GM21723 (cell line): ENCODE results near the gene CDH5.
"Not testable (repeated sequence)": the region's sequence is repeated elsewhere in the genome, so short reads cannot be mapped to it uniquely, and the experiment has no call there.

Experiments
- ATAC-seq: cut with Tn5 transposase; IDR thresholded peaks from one replicate; pipeline ENCODE4 v1.9.1; 2021; ENCODE audit warnings: mild to moderate bottlenecking, moderate library complexity; ENCODE audit not compliant: unreplicated experiment

CDH5 gene

GRCh38 chr16:66366433-66367299, at the start of gene CDH5:
CDH5 (plus strand) TSS chr16:66366691; CDS start chr16:66379338, 12,647 bp downstream.
- ATAC-seq, result no peak

DNA sequence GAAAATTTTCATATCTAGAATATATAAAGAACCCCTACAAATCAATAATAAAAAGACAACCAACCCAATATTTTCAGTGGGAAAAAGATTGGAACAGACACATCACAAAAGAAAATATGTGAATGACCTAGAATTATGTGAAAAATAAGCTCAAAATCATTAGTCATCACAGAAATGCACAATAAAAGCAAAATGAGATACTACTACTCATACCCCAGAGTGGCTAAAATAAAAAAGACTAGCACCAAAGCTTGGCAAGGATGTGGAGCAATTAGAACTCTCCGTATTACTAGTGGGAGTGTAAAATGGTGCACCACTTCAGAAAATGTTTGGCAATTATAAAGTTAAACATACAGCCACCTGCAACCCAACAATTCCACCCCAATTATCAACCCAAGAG, 48.0 kb upstream of the CDH5 start:
- ATAC-seq, result no peak

DNA sequence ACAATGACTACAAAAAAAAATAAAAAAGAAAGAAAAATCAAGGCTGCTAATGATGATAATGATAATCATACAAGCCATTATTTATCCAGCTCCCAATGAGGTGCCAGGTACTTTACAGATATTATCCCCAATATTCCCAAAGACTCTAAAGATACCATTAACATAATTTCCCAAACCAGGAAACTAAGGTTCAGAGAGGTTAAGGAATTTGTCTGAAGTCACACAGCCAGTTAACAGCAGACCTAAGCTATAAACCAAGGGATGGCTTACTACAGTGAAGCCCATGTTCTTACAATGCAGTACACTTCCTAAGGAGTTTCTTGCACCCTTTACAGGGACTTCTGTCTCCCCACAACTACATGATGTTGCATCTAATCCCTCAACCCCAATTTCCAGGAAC, 45.7 kb upstream of the CDH5 start:
- no peak for ATAC-seq

DNA sequence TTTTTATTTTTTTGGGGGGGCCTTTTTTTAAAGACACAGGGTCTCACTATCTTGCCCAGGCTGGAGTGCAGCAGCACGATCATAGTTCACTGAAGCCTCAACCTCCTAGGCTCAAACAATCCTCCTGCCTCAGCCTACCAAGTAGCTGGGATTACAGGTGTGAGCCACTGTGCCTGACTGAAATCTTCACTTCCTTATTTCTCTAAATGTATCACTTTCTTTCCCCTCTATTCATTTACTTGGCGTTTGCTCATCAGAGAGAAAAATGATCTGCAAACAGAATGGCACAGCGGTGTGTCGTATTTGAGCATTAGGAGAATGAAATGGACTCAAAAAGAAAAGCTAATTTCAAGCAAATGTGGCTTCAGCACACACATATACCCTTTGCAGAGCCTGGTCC, 44.3 kb upstream of the CDH5 start:
- ATAC-seq, result no peak

GRCh38 chr16:66324815-66325515, 41.5 kb upstream of the CDH5 start:
- ATAC-seq, result no peak

DNA sequence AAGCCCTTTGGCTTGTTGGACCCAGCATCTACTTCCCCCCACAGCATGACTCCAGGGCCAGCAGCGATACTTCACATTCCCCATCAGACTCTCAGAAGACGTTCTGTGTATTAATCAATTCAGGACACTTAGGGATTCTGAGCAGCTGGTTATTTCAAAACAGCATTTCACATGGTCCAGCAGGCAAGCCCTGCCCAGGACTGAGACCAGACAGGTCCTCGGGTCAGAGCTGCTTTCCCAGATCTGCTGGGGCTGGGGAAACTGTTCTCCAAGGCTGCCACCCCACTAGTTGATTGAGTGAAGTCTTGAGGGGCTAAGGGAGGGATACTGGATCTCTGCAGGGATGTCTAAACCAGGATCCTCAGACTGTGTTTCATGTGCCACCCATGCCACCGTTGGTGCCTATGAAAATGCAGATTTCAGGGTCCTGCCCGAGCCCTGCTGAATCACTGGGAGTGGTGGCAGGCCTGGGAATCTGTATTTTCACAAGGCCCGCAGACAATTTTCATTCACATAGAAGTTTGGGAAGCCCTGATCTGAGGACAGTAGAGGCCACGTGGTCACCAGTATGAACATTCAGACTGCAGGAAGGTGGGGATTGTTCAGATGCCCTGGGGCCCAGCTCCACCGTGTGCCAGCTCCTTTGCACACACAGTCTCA, 40.6 kb upstream of the CDH5 start:
- ATAC-seq, result no peak

- no peak for ATAC-seq
These were observed 39.4 kb upstream of the CDH5 start for GRCh38 chr16:66326991-66327513.

DNA sequence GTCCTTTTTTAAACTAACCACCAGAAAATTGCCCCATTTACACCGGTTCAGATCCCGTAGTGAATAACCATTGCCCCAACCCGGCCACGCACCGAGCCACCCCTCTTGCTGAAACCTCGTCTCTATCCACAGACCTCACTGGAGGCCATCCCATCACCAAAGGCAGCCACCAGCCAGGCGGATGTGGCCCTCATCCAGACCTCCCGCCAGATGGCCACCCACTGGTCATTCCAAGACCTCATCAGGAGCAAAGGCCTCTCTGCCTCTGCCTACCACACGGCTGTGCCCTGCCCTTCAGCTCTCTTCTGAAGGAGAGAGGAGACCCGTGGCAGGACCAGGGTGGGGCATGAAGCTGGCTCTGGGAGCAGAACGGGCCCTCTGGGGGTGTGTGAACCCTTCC, 38.2 kb upstream of the CDH5 start:
- no peak for ATAC-seq

DNA sequence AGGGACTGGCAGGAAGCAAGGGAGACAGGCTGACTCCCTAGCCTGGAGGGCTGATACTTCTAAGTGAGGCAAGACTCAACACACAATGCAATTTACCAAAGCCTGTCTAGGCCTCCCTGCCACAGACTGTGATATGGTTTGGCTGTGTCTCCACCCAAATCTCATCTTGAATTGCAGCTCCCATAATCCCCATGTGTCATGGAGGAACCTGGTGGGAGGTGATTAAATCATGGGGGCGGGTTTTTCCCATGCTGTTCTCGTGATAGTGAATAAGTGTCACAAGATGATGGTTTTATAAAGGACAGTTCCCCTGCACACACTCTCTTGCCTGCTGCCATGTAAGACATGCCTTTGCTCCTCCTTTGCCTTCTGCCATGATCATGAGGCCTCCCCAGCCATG, 35.0 kb upstream of the CDH5 start:
- not testable (repeated sequence) for ATAC-seq

GRCh38 chr16:66332634-66333610, 33.6 kb upstream of the CDH5 start:
- ATAC-seq, result no peak

DNA sequence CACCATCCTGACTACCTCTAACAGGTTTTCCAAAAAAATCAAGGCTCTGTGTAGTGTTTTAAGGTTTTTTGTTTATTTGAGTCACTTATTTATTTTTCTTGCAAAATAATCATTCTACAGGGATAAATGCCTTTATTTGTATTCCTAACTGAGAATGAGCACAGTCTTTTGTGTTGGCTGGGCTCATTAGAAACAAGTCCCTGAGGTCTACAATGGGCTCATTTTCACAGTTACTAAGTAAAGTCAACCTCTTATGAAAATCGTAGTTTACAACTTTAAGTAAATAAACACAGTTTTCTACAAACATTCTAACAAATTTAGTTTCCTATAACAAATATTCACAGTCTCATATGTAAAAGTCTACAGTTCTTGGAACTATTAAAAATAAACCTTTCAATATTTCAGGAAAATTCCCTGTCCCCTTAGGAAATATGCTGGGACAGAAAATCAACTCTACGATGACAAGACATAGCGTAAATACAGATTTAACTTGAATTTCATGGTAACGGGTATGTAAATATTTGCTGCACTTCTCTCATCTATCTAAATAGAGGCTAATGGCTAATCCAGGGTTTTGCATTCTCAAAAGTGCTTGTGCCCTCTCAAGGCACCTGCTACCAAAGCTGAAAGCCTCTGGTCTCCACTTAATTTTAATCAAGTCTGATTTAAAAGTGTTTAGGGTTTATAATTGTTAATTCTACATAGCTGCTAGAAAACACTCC, 31.5 kb upstream of the CDH5 start:
- no peak for ATAC-seq

- no peak for ATAC-seq
These were observed 30.7 kb upstream of the CDH5 start for GRCh38 chr16:66335704-66336329.

GRCh38 chr16:66337463-66338188, 28.9 kb upstream of the CDH5 start:
- no peak for ATAC-seq

DNA sequence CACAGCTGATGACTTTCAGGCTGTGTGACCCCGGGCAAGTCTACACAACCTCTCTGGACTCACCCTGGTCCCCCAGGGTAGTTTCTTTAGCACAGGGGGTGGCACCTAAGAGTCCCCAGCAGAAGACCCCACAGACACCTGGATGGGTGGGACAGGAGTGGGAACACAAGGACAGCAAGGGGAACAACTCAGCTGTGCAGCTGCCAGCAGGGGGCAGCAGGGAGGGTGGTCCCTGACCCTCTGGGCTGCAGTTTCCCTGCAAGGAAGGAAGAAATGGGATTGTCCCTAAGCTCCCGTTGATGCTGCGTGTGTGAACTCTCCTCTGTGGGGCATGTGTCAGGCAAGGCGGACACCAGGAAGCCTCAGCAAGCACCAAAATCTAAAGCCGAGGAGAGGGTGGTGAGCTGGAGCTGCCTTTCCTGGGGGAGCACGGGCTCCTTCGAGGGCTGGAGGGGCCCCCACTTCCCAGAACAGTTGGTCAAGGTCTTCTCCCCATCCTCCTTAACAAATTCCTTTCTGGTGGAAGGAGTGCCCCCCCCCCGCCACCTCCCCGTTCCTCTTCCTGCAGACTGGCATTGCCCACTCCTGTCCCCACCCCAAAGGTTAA, 24.1 kb upstream of the CDH5 start:
- ATAC-seq, result no peak

DNA sequence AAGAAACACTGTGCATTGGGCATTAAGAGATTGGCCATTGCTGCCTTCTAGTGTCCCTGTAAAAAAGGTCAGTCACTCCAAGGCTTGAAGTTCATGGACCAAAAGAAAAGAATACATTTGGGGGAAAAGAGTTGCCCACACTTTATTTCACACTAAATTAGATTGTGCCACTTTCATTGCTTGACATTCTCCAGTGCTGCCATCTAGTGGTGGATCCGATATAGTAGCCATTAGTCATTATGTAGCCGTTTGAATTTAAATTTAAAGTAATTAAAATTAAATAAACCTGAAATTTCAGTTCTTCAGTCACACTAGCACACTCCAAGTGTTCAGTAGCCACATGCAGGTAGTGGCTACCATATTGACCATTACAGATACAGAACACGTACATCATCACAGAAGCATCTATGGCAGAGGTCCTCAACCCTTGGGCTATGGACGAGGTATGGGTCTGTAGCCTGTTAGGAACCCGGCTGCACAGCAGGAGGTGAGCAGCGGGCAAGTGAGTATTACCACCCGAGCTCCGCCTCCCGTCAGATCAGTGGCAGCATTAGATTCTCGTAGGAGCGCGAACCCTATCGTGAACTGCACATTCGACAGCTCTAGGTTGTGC, 21.9 kb upstream of the CDH5 start:
- ATAC-seq, result no peak

DNA sequence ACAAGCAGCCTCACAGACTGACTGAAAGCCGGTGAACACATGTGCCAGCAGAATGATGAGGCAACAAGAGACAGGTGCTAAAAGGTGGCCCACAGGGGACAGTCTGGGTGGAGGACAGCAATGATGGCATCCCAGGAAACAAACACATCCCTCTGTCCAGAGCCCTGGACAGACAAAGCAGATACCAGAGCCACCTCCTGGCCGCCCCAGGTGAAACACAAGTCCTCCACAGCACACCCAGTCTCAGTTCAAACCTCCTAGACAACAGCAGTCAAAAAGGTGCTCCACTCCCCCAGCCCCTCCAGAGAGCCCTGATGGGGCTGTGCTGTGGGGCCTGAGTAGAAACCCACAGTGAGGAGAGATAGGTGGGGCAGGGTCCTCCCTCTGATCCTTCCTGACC, 20.3 kb upstream of the CDH5 start:
- ATAC-seq, result no peak

- no peak for ATAC-seq
These were observed 14.2 kb upstream of the CDH5 start for GRCh38 chr16:66352304-66352703.

- no peak for ATAC-seq
These were observed 13.4 kb upstream of the CDH5 start for GRCh38 chr16:66353055-66353454.
